HG03095 (cell line): ENCODE data around the gene GPR42.

Source experiments
- ATAC-seq: cut with Tn5 transposase; IDR thresholded peaks from one replicate; pipeline ENCODE4 v1.9.1; 2021; ENCODE audit warnings: moderate library complexity; ENCODE audit not compliant: unreplicated experiment

The GPR42 gene

GRCh38 chr19:35370722-35371121 is at the start of gene GPR42:
GPR42 (plus strand) TSS chr19:35371068; CDS start chr19:35371360, 292 bp downstream.
- ATAC-seq = no peak

GRCh38 chr19:35321291-35321690 is 49.6 kb upstream of the GPR42 start:
- ATAC-seq = no peak

- no peak for ATAC-seq
Measured at GRCh38 chr19:35322014-35322413, 48.9 kb upstream of the GPR42 start.

GRCh38 chr19:35327642-35328041 is 43.2 kb upstream of the GPR42 start:
- ATAC-seq = no peak

GRCh38 chr19:35328851-35329285 is 42.0 kb upstream of the GPR42 start, which contains the start of gene CD22:
CD22 (plus strand) TSS chr19:35329187; CDS start chr19:35332041, 2,854 bp downstream.
- ATAC-seq = no peak

GRCh38 chr19:35329323-35329722 is 41.5 kb upstream of the GPR42 start:
- ATAC-seq = no peak

GRCh38 chr19:35330475-35330874 is 40.4 kb upstream of the GPR42 start:
- peak; percentile 36 for ATAC-seq

- no peak for ATAC-seq
Measured at GRCh38 chr19:35331551-35332214, 39.2 kb upstream of the GPR42 start.

- no peak for ATAC-seq
Measured at GRCh38 chr19:35332817-35333216, 38.1 kb upstream of the GPR42 start.

- ATAC-seq = no peak
Measured at GRCh38 chr19:35334144-35334753, 36.6 kb upstream of the GPR42 start.

GRCh38 chr19:35336166-35336955 is 34.5 kb upstream of the GPR42 start:
- no peak for ATAC-seq

GRCh38 chr19:35337097-35337983 is 33.5 kb upstream of the GPR42 start:
- ATAC-seq = no peak

- no peak for ATAC-seq
Measured at GRCh38 chr19:35337984-35338296, 32.9 kb upstream of the GPR42 start.

- no peak for ATAC-seq
Measured at GRCh38 chr19:35340431-35340830, 30.4 kb upstream of the GPR42 start.

GRCh38 chr19:35341006-35341405 is 29.9 kb upstream of the GPR42 start:
- no peak for ATAC-seq

- ATAC-seq = no peak
Measured at GRCh38 chr19:35341565-35342225, 29.2 kb upstream of the GPR42 start.

- ATAC-seq = no peak
Measured at GRCh38 chr19:35342430-35342829, 28.4 kb upstream of the GPR42 start.

GRCh38 chr19:35344511-35345031 is 26.3 kb upstream of the GPR42 start:
- ATAC-seq = no peak

GRCh38 chr19:35345671-35346111 is 25.2 kb upstream of the GPR42 start:
- no peak for ATAC-seq
